ENCODE data around the gene IL12RB1.

The IL12RB1 gene

GRCh38 chr19:18085702-18086457 lies 854 bp downstream of the IL12RB1 start:
- no peak for DNase-seq

GRCh38 chr19:18083929-18084684 lies 2.6 kb downstream of the IL12RB1 start:
- no peak for DNase-seq

- DNase-seq, result no peak
Measured at GRCh38 chr19:18074192-18074591, 12.5 kb downstream of the IL12RB1 start.

GRCh38 chr19:18073197-18073596 lies 13.5 kb downstream of the IL12RB1 start:
- DNase-seq, result no peak

- peak; percentile 13 for DNase-seq
Measured at GRCh38 chr19:18072335-18072734, 14.4 kb downstream of the IL12RB1 start.

GRCh38 chr19:18070181-18070580 lies 16.6 kb downstream of the IL12RB1 start:
- DNase-seq, result peak; percentile 37

- no peak for DNase-seq
Measured at GRCh38 chr19:18069383-18069782, 17.4 kb downstream of the IL12RB1 start.

GRCh38 chr19:18068395-18068794 lies 18.3 kb downstream of the IL12RB1 start:
- no peak for DNase-seq

- DNase-seq, result no peak
Measured at GRCh38 chr19:18065173-18065495, 21.6 kb downstream of the IL12RB1 start.

GRCh38 chr19:18063463-18063862 lies 23.3 kb downstream of the IL12RB1 start:
- no peak for DNase-seq

- DNase-seq, result no peak
Measured at GRCh38 chr19:18062028-18062427, 24.7 kb downstream of the IL12RB1 start.

GRCh38 chr19:18060472-18060871 lies 26.3 kb downstream of the IL12RB1 start:
- no peak for DNase-seq

GRCh38 chr19:18059902-18060301 lies 26.8 kb downstream of the IL12RB1 start:
- DNase-seq, result no peak

- DNase-seq, result no peak
Measured at GRCh38 chr19:18059297-18059696, 27.4 kb downstream of the IL12RB1 start.

- DNase-seq, result peak; percentile 60
Measured at GRCh38 chr19:18058208-18059009, 28.3 kb downstream of the IL12RB1 start.

- DNase-seq, result peak; percentile 8
Measured at GRCh38 chr19:18057557-18057956, 29.2 kb downstream of the IL12RB1 start.

GRCh38 chr19:18055967-18056366 lies 30.8 kb downstream of the IL12RB1 start:
- no peak for DNase-seq

- no peak for DNase-seq
Measured at GRCh38 chr19:18053576-18054219, 33.0 kb downstream of the IL12RB1 start.

- DNase-seq, result no peak
Measured at GRCh38 chr19:18051887-18052286, 34.8 kb downstream of the IL12RB1 start.

- DNase-seq, result peak; percentile 13
Measured at GRCh38 chr19:18049385-18049784, 37.3 kb downstream of the IL12RB1 start.

- DNase-seq, result peak; percentile 44
Measured at GRCh38 chr19:18046059-18046718, 40.5 kb downstream of the IL12RB1 start.

GRCh38 chr19:18045307-18046050 lies 41.3 kb downstream of the IL12RB1 start:
- DNase-seq, result no peak
